ENCODE measurements around the gene GINS3.

GRCh38 chr16:58385218-58385773 lies 7.0 kb upstream of the GINS3 start:
- TF ChIP-seq, protein P1, sequence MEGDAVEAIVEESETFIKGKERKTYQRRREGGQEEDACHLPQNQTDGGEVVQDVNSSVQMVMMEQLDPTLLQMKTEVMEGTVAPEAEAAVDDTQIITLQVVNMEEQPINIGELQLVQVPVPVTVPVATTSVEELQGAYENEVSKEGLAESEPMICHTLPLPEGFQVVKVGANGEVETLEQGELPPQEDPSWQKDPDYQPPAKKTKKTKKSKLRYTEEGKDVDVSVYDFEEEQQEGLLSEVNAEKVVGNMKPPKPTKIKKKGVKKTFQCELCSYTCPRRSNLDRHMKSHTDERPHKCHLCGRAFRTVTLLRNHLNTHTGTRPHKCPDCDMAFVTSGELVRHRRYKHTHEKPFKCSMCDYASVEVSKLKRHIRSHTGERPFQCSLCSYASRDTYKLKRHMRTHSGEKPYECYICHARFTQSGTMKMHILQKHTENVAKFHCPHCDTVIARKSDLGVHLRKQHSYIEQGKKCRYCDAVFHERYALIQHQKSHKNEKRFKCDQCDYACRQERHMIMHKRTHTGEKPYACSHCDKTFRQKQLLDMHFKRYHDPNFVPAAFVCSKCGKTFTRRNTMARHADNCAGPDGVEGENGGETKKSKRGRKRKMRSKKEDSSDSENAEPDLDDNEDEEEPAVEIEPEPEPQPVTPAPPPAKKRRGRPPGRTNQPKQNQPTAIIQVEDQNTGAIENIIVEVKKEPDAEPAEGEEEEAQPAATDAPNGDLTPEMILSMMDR (conservative IDR thresholded peaks at IDR 0.05; ENCODE audit: low read length) = no peak
- TF ChIP-seq EZH2phosphoT487 (IDR thresholded peaks at IDR 0.05; ENCODE audit: borderline replicate concordance, low read depth, low read length) = no peak
